Raji (cell line): ENCODE measurements around the gene PMAIP1.

Experiments used
- POLR2A ChIP-seq: IDR thresholded peaks from 2 replicates; pipeline ENCODE4 v1.6.1; 2011; ENCODE audit warnings: low read depth, low read length, control low read depth; ENCODE audit not compliant: insufficient read depth

The PMAIP1 gene

GRCh38 chr18:59921384-59921891 lies 21.6 kb downstream of the PMAIP1 start:
- TF ChIP-seq POLR2A = no peak

- no peak for TF ChIP-seq POLR2A
These were observed 23.9 kb downstream of the PMAIP1 start for GRCh38 chr18:59923539-59924196.

GRCh38 chr18:59926131-59926530 lies 26.3 kb downstream of the PMAIP1 start:
- no peak for TF ChIP-seq POLR2A

- no peak for TF ChIP-seq POLR2A
These were observed 27.5 kb downstream of the PMAIP1 start for GRCh38 chr18:59927246-59927825.

GRCh38 chr18:59928201-59928600 lies 28.4 kb downstream of the PMAIP1 start:
- TF ChIP-seq POLR2A = no peak

- TF ChIP-seq POLR2A = no peak
These were observed 30.0 kb downstream of the PMAIP1 start for GRCh38 chr18:59929621-59930295.

- TF ChIP-seq POLR2A = no peak
These were observed 32.6 kb downstream of the PMAIP1 start for GRCh38 chr18:59932401-59932800.

- TF ChIP-seq POLR2A = no peak
These were observed 38.9 kb downstream of the PMAIP1 start for GRCh38 chr18:59938676-59939075.

GRCh38 chr18:59939127-59939526 lies 39.3 kb downstream of the PMAIP1 start:
- no peak for TF ChIP-seq POLR2A

GRCh38 chr18:59940068-59940467 lies 40.3 kb downstream of the PMAIP1 start:
- no peak for TF ChIP-seq POLR2A

GRCh38 chr18:59941331-59941730 lies 41.5 kb downstream of the PMAIP1 start:
- no peak for TF ChIP-seq POLR2A

GRCh38 chr18:59942601-59943000 lies 42.8 kb downstream of the PMAIP1 start:
- TF ChIP-seq POLR2A = no peak

- TF ChIP-seq POLR2A = no peak
These were observed 45.7 kb downstream of the PMAIP1 start for GRCh38 chr18:59945544-59945943.

- no peak for TF ChIP-seq POLR2A
These were observed 50.6 kb downstream of the PMAIP1 start for GRCh38 chr18:59950215-59950944.

- no peak for TF ChIP-seq POLR2A
These were observed 51.8 kb downstream of the PMAIP1 start for GRCh38 chr18:59951591-59951990.
